Lower lobe of right lung (tissue), 2 donors: ENCODE data around the gene SURF1. TPM values are rescaled to one million over a fixed set of nuclear protein-coding genes. Genes with fewer than 3 reads are reported as not detected.
A peak's percentile ranks its signal among the peaks of the same experiment; 100 is the strongest.

Experiments
- ATAC-seq, 2 donors: fragments of 200-7000 bp; cut with Tn5 transposase; one replicate each; pipeline ENCODE4 v1.9.1; 2020 to 2022; ENCODE audit warnings: mild to moderate bottlenecking in 2 of 2, moderate library complexity in 2 of 2
- DNase-seq: peaks from one replicate; pipeline ENCODE4 v3.0.0-alpha.2; 2020
- H3K27ac ChIP-seq: fragments of 200-600 bp; one replicate; pipeline ENCODE4 v1.8.0; 2022
- H3K27me3 ChIP-seq: fragments of 200-600 bp; one replicate; pipeline ENCODE4 v1.8.0; 2022; ENCODE audit warnings: low read depth
- H3K36me3 ChIP-seq: fragments of 200-600 bp; one replicate; pipeline ENCODE4 v1.8.0; 2022; ENCODE audit warnings: mild to moderate bottlenecking
- H3K4me1 ChIP-seq: fragments of 200-600 bp; one replicate; pipeline ENCODE4 v1.8.0; 2022
- H3K4me3 ChIP-seq: fragments of 200-600 bp; one replicate; pipeline ENCODE4 v1.8.0; 2022; ENCODE audit warnings: mild to moderate bottlenecking
- H3K9me3 ChIP-seq: fragments of 200-600 bp; one replicate; pipeline ENCODE4 v1.8.0; 2022
- CTCF ChIP-seq: fragments of 200-600 bp; IDR thresholded peaks from one replicate; pipeline ENCODE4 v1.8.0; 2022; ENCODE audit warnings: antibody characterized with exemption, mild to moderate bottlenecking
- intact Hi-C: fragments of 100-400 bp; cut with DNase I; formaldehyde crosslinking; loops from one replicate; pipeline ENCODE4 v1.11.0; 2022
- long read RNA-seq: library from polyadenylated mRNA; unstranded; transcript quantifications from one replicate; pipeline ENCODE4 v2.0.0, GENCODE V29; 2021
- total RNA-seq: library from RNA; stranded (reverse); fragmentation: NEBNext Ultra II Directional; extraction: Animal tissue kit (Norgen Biotek cat#: 25700); gene quantifications from one replicate; pipeline ENCODE4 v1.2.1, GENCODE V29; 2021
- donor health status: DM: no; HTN: yes; CAD: no; lungs with severe emphysema.

Gene SURF1
- total RNA-seq: 49.4 TPM
- long read RNA-seq, transcript SURF1-201 (9 exons, 1,093 nt): major isoform, 54 of 94 reads
- long read RNA-seq, transcript SURF1-204 (5 exons, 931 nt): minor isoform, 30 of 94 reads
- long read RNA-seq, partial matches to known transcripts: 5 of 94 reads
- long read RNA-seq, other reads (novel, unspliced or antisense): 3 of 94 reads

GRCh38 chr9:133356391-133357091 is at the start of gene SURF1, which contains the start of gene SURF2:
Gene SURF1 (minus strand): TSS chr9:133356487. CDS start chr9:133356453, 34 bp downstream.
Gene SURF2 (plus strand): TSS chr9:133356550. CDS start chr9:133356593, 43 bp downstream.
- Histone ChIP-seq H3K4me3 (peak within 1 kb of the TSS; percentile 91), H3K9me3 (no peaks in the 10 kb centered on the region), H3K27me3 (no peaks in the 10 kb centered on the region), H3K36me3 (peaks cover 68% of the 10 kb centered on the region), H3K27ac (peak within 1 kb of the TSS; percentile 88), H3K4me1 (peaks cover 29% of the 10 kb centered on the region)
- ATAC-seq (peak; percentile 94 to 96), DNase-seq (peak; percentile 95)
- intact Hi-C loops: no loop called here
- TF ChIP-seq CTCF: no peak

GRCh38 chr9:133405508-133406438 is 49.5 kb upstream of the SURF1 start:
- no peaks in the 10 kb centered on the region for H3K4me1 ChIP-seq
- no peak overlapping the region for H3K4me3 ChIP-seq
- peaks cover 64% of the 10 kb centered on the region for H3K36me3 ChIP-seq
- DNase-seq (no peak), ATAC-seq (no peak)
- no peak for TF ChIP-seq CTCF
- H3K27me3 ChIP-seq: no peaks in the 10 kb centered on the region
- H3K27ac ChIP-seq: no peak overlapping the region
- no peaks in the 10 kb centered on the region for H3K9me3 ChIP-seq
- intact Hi-C loops: no loop called here

GRCh38 chr9:133404454-133405002 is 48.2 kb upstream of the SURF1 start:
- intact Hi-C loops: no loop called here
- H3K36me3 ChIP-seq: peaks cover 51% of the 10 kb centered on the region
- H3K4me1 ChIP-seq: no peaks in the 10 kb centered on the region
- ATAC-seq: no peak
- DNase-seq: no peak
- no peak for TF ChIP-seq CTCF
- no peaks in the 10 kb centered on the region for H3K27me3 ChIP-seq
- no peak overlapping the region for H3K27ac ChIP-seq
- no peak overlapping the region for H3K4me3 ChIP-seq
- H3K9me3 ChIP-seq: no peaks in the 10 kb centered on the region

GRCh38 chr9:133403766-133404453 is 47.6 kb upstream of the SURF1 start:
- ATAC-seq (peak; percentile 74 to 80), DNase-seq (peak; percentile 72)
- intact Hi-C loops: no loop called here
- Histone ChIP-seq H3K36me3 (peaks cover 46% of the 10 kb centered on the region), H3K4me3 (no peak overlapping the region), H3K27me3 (no peaks in the 10 kb centered on the region), H3K27ac (no peak overlapping the region), H3K4me1 (no peaks in the 10 kb centered on the region), H3K9me3 (no peaks in the 10 kb centered on the region)
- peak; percentile 57 for TF ChIP-seq CTCF

- Histone ChIP-seq H3K4me1 (no peaks in the 10 kb centered on the region), H3K27ac (no peak overlapping the region), H3K27me3 (no peaks in the 10 kb centered on the region), H3K9me3 (no peaks in the 10 kb centered on the region), H3K36me3 (peaks cover 36% of the 10 kb centered on the region), H3K4me3 (no peak overlapping the region)
- intact Hi-C loops: no loop called here
- no peak for DNase-seq
- no peak for ATAC-seq
- no peak for TF ChIP-seq CTCF
Measured at GRCh38 chr9:133402689-133403088, 46.4 kb upstream of the SURF1 start.
